NCI-H82 (cell line): ENCODE data around the gene TMEM125.

Experiments used
- DNase-seq: peaks from one replicate; lab custom pipeline; 2025; lab: John Stamatoyannopoulos, UW

Gene TMEM125

DNA sequence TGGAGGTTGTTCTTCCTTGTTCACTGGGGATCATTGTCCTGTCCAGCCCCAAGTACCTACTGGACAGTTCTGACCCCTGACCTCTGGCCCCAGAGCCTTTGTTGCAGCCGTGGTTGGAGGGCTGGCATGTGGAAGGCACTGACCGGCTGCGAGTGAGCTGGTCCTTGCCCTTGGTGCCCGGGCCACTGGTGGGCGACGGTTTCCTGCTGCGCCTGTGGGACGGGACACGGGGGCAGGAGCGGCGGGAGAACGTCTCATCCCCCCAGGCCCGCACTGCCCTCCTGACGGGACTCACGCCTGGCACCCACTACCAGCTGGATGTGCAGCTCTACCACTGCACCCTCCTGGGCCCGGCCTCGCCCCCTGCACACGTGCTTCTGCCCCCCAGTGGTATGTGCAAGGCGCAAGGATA, 42.4 kb downstream of the TMEM125 start:
- DNase-seq = no peak

DNA sequence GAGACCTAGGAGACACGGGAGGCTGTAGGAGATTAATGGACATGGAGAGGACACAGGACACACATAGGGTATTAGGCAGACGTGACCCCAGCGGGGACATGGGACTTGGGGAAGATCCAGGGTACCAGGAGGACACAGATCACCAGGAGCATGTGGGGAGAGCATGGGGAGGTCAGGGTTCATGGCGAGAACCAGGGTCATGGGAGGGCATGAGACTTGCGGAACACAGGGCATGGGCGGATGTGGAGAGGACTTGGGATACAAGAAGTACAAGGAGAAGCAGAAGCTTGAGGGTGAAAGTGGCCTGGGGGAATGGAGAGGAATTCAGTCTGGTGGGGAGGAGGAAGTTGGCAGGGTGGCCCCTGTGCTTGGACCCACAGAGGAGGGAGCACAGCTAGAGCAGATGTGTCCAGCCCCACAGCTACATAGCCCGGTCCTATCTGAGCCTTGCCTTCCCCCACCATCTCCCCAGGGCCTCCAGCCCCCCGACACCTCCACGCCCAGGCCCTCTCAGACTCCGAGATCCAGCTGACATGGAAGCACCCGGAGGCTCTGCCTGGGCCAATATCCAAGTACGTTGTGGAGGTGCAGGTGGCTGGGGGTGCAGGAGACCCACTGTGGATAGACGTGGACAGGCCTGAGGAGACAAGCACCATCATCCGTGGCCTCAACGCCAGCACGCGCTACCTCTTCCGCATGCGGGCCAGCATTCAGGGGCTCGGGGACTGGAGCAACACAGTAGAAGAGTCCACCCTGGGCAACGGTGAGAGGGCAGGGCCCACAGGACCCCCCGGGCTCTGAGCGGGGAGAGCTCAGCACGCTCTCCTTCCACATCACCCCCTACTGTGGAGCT, 43.1 kb downstream of the TMEM125 start:
- DNase-seq = no peak

DNA sequence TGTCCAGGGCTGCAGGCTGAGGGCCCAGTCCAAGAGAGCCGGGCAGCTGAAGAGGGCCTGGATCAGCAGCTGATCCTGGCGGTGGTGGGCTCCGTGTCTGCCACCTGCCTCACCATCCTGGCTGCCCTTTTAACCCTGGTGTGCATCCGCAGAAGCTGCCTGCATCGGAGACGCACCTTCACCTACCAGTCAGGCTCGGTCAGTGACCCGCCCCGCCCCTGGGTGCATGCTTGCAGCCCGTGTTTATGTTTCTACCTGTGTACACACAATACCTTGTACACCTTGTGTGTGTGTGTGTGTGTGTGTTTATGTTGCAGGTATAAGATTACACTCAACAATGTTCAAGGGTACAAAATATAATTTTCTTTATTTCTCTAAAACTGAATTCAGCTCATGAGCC, 44.0 kb downstream of the TMEM125 start:
- no peak for DNase-seq

DNA sequence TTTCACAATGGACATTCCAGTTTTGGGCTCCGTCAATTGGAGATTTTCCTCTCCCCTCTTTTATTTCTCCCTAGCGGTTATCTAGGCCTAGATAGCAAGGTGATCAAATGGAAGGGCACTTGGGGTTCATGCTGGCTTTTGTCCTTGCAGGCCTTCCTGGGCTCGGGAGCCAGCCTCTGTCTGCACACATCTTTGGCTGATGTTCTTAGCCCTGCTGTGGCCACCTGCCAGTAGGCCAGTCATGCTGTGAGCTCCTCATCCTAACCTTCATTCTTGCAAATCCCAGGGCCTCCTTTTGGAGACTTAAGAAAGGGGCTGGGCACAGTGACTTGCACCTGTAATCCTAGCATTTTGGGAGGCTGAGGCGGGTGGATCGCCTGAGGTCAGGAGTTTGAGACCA, 44.5 kb downstream of the TMEM125 start:
- no peak for DNase-seq

DNA sequence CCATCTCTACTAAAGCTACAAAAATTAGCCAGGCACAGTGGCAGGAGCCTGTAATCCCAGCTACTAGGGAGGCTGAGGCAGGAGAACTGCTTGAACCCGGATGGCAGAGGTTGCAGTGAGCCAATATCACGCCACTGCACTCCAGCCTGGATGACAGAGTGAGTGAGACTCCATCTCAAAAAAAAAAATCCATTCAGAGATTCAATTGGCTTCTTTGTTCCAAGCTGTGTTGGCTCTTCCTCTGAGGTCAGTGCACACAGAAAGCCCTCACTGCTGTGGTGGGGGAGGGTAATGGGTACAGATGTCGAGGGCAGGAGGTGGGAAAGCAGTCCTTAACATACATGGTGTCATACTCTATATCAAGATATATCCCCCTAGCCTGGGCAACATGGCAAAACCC, 45.7 kb downstream of the TMEM125 start:
- DNase-seq = no peak

DNA sequence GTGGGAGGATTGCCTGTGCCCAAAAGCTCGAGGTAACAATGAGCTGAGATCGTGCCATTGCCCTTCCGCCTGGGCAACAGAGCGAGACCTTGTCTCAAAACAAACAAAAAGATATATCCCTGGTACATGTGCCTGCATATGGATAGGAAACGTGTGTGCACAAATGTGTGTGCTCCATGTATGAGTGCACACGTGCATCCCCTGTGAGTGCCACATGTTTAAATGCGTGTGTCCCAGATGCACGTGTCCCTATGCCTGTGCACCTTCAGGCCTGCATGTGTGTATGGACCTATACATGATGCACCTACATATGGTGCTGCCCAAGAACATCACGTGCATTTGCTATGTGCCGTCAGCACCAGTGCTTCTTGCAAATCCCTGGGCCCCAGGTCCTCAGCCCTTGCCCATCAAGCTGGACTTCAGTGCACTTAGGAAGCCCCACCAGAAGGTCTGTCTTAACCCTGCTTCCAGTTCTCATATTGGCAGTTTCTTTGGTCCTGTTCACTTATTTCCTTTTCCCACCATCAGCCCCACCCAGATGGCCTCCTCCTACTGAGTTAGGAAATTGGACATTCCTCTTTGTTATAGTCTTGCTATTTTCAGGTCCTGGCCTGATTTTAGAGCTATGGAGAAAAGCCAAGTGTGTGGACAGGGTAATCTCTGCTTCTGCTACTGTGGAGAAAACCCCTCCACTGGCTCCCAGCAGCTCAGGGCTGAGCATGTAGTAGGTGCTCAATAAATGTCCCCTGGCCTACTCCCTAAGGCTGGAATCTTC, 46.4 kb downstream of the TMEM125 start:
- DNase-seq = no peak

DNA sequence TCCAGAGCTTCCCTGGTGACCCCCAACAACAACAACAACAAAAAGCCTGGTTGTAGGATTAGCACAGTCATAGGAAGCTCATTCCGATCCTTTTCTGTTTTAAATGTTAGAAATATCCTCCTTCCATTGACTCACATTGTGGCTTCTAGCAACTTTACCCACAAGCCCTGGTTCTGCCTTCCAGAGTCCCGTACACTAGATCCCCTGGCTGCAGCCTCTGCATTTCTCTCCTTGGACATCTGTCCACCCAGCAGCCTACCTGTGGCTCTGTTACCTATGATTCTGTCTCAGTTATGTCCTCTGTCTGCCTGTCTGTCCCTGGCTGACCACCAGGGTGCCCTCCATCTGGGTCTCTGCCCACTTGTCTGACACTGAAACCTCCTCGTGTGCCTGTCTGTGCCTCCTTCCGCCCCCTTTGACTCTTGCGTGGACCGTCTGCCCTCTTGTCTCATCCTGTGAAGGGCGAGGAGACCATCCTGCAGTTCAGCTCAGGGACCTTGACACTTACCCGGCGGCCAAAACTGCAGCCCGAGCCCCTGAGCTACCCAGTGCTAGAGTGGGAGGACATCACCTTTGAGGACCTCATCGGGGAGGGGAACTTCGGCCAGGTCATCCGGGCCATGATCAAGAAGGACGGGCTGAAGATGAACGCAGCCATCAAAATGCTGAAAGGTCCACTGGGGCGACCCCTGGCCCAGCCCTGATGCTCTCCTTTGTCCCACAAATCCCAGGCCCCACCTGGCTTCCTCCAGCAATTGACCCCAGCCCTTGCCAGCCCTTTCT, 47.1 kb downstream of the TMEM125 start:
- no peak for DNase-seq

DNA sequence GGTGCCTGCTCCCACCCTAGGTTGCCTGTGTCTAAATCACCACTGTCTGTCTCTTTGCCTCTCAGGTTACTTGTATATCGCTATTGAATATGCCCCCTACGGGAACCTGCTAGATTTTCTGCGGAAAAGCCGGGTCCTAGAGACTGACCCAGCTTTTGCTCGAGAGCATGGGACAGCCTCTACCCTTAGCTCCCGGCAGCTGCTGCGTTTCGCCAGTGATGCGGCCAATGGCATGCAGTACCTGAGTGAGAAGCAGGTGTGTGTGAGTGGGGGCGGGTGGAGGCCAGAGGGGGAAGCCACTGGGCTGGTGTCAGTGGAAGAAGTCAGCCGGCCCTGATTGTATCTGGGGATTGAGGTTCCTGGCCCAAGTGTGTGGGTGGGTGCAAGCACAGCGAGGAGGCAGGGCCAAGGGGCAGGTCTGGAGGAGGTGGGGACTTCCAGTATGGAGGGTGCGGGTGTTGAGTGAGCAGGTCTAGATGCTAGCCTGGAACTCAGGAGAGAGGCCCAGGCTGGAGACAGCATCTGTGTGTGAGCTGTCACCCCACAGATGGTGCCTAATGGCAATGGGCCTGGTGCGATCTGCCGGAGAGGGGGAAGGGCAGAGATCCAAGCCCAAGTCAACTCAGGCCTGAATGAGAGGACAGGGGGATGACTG, 48.2 kb downstream of the TMEM125 start:
- DNase-seq = no peak

DNA sequence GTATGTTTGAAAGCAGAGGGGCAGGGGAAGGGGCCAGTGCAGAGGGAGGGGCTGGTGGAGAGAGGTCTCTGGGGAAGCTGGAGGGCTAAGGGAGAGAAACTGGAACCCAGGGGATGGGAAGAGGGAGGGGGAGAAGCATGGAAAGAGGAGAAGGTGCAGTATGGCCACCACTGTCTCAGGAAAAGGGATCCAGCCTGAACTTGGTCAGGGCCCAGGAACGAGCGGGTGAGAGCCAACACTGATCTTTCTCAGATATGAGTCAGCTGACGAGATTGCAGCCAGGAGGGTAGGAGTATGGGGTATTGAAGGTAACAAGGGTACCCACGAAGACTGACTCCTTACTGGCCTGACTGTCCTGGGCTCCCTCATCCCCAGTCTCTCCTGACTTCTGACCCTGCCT, 49.0 kb downstream of the TMEM125 start:
- DNase-seq = no peak

DNA sequence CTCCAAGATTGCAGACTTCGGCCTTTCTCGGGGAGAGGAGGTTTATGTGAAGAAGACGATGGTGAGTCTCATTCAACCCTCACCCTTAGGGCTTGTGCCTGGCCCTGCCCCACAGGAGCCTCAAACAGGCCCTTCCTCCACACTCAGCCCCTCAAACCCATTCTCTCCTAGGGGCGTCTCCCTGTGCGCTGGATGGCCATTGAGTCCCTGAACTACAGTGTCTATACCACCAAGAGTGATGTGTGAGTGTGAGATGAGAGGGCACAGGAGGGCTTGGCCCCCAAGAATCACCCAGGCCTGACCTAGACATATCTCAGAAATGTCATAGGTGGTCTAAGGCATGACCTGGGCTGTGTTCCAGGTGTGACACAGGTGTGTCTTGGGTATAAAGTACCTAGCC, 49.5 kb downstream of the TMEM125 start:
- no peak for DNase-seq

DNA sequence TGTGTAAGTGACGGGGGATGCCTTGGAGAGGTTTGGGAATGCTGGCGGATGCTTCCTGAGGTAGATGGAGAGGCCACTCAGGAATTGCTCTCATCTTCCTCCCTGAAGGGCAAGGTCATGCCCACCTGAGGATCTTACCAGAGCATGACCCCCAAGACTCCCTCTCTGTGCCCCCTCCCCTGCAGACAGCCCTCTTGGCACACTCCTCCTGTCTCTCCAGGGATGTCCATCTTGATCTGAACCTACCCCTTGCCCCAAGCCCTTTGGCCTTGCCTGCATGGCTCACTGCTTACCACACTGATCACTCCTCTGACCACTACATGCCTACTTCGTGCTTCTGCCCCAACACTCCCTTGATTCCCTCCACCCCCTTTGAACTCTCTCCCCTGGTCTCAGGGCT, 50.0 kb downstream of the TMEM125 start:
- no peak for DNase-seq

DNA sequence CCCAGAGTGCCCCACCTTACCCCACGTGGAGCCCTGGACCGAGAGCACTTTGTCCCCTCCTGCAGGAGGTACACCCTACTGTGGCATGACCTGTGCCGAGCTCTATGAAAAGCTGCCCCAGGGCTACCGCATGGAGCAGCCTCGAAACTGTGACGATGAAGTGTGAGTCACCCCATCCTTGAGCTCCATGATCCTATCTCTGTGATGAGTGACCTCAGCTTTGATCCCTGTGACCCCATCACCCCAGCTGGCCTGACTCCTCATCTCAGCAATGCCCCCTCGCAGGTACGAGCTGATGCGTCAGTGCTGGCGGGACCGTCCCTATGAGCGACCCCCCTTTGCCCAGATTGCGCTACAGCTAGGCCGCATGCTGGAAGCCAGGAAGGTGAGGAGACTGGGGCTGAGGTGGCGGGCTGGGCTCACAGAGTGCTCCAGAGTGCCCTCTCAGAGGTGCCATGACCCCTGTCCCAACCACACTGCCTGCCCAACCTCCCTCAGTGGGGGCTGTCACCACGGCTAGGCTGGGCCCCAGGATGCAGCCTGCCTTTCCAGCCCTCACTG, 51.6 kb downstream of the TMEM125 start:
- no peak for DNase-seq

DNA sequence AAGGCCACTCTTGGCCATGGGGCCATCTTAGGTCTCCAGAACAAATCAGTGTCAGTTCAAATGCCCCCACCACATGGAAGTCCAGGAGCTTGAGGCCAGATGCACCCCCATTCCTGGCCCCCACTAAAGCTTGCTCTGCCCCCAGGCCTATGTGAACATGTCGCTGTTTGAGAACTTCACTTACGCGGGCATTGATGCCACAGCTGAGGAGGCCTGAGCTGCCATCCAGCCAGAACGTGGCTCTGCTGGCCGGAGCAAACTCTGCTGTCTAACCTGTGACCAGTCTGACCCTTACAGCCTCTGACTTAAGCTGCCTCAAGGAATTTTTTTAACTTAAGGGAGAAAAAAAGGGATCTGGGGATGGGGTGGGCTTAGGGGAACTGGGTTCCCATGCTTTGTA, 52.7 kb downstream of the TMEM125 start:
- no peak for DNase-seq
